ENCODE data around the gene BARD1. TPM values are rescaled to one million over a fixed set of nuclear protein-coding genes. Genes with fewer than 3 reads are reported as not detected.

BARD1 gene
- total and polyA plus RNA-seq, 2 of the 13 experiments (the other 11 are each of a cell fraction or from before 2014, with no cell fraction given): 5.3 to 30.4 TPM

DNA sequence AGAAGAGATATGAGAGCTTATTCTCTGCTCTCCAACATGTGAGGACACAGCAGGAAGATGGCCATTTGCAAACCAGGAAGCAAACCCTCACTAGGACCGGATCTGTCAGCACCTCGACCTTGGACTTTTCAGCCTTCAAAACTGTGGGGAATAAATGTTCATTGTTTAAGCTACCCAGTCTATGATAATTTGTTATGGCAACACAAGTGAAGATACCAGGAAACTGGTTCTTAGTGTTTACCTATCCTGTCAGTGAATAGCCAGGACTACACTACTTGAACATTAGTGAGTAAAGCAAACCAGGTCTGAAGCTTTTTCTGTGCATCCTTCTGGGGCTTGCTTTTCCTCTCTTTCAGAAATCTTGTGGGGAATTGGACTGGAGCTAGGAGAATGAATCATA lies 44.4 kb upstream of the BARD1 start (continued):
- TF ChIP-seq, protein P1, sequence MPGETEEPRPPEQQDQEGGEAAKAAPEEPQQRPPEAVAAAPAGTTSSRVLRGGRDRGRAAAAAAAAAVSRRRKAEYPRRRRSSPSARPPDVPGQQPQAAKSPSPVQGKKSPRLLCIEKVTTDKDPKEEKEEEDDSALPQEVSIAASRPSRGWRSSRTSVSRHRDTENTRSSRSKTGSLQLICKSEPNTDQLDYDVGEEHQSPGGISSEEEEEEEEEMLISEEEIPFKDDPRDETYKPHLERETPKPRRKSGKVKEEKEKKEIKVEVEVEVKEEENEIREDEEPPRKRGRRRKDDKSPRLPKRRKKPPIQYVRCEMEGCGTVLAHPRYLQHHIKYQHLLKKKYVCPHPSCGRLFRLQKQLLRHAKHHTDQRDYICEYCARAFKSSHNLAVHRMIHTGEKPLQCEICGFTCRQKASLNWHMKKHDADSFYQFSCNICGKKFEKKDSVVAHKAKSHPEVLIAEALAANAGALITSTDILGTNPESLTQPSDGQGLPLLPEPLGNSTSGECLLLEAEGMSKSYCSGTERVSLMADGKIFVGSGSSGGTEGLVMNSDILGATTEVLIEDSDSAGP (CRISPR knock-in tag; IDR thresholded peaks at IDR 0.05; ENCODE audit: borderline replicate concordance): no peak
- 0 out of 2 replicates have a peak, but pooled peaks have one; percentile 32 for TF ChIP-seq ZNF230 (CRISPR knock-in tag; IDR thresholded peaks at IDR 0.05)
- TF ChIP-seq ZNF431 (CRISPR knock-in tag; IDR thresholded peaks at IDR 0.05; ENCODE audit: borderline replicate concordance, low read depth): no peak
- no peak for TF ChIP-seq MXD1 (CRISPR knock-in tag; IDR thresholded peaks at IDR 0.05)
- TF ChIP-seq, protein P2, sequence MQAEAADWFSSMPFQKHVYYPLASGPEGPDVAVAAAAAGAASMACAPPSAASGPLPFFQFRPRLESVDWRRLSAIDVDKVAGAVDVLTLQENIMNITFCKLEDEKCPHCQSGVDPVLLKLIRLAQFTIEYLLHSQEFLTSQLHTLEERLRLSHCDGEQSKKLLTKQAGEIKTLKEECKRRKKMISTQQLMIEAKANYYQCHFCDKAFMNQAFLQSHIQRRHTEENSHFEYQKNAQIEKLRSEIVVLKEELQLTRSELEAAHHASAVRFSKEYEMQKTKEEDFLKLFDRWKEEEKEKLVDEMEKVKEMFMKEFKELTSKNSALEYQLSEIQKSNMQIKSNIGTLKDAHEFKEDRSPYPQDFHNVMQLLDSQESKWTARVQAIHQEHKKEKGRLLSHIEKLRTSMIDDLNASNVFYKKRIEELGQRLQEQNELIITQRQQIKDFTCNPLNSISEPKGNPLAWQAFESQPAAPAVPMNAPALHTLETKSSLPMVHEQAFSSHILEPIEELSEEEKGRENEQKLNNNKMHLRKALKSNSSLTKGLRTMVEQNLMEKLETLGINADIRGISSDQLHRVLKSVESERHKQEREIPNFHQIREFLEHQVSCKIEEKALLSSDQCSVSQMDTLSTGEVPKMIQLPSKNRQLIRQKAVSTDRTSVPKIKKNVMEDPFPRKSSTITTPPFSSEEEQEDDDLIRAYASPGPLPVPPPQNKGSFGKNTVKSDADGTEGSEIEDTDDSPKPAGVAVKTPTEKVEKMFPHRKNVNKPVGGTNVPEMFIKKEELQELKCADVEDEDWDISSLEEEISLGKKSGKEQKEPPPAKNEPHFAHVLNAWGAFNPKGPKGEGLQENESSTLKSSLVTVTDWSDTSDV (CRISPR knock-in tag; IDR thresholded peaks at IDR 0.05): no peak
- no peak for TF ChIP-seq ZNF205 (CRISPR knock-in tag; IDR thresholded peaks at IDR 0.05)
- TF ChIP-seq HOMEZ (CRISPR knock-in tag; IDR thresholded peaks at IDR 0.05; ENCODE audit: low read depth): peak; percentile 97
- no peak for TF ChIP-seq ZNF660 (CRISPR knock-in tag; IDR thresholded peaks at IDR 0.05; ENCODE audit: borderline replicate concordance, low read depth)
- TF ChIP-seq ZZZ3 (CRISPR knock-in tag; IDR thresholded peaks at IDR 0.05; ENCODE audit: borderline replicate concordance): no peak
- no peak for TF ChIP-seq MXD4 (CRISPR knock-in tag; IDR thresholded peaks at IDR 0.05)
- TF ChIP-seq MED1 (CRISPR knock-in tag; IDR thresholded peaks at IDR 0.05): peak; percentile 82
- no peak for TF ChIP-seq MBNL3 (CRISPR knock-in tag; conservative IDR thresholded peaks at IDR 0.05)
- TF ChIP-seq EEA1 (CRISPR knock-in tag; IDR thresholded peaks at IDR 0.05; ENCODE audit: borderline replicate concordance): no peak
- TF ChIP-seq, protein P3, sequence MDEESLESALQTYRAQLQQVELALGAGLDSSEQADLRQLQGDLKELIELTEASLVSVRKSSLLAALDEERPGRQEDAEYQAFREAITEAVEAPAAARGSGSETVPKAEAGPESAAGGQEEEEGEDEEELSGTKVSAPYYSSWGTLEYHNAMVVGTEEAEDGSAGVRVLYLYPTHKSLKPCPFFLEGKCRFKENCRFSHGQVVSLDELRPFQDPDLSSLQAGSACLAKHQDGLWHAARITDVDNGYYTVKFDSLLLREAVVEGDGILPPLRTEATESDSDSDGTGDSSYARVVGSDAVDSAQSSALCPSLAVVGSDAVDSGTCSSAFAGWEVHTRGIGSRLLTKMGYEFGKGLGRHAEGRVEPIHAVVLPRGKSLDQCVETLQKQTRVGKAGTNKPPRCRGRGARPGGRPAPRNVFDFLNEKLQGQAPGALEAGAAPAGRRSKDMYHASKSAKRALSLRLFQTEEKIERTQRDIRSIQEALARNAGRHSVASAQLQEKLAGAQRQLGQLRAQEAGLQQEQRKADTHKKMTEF (CRISPR knock-in tag; IDR thresholded peaks at IDR 0.05): peak; percentile 71; the same call in 1 of the 2 replicates
- TF ChIP-seq TMF1 (CRISPR knock-in tag; IDR thresholded peaks at IDR 0.05; ENCODE audit: low read depth): no peak
- TF ChIP-seq ZNF577 (CRISPR knock-in tag; IDR thresholded peaks at IDR 0.05; ENCODE audit: borderline replicate concordance, low read depth): no peak
- no peak for TF ChIP-seq HINFP (CRISPR knock-in tag; IDR thresholded peaks at IDR 0.05; ENCODE audit: low read depth)
- TF ChIP-seq DNMT1 (CRISPR knock-in tag; IDR thresholded peaks at IDR 0.05): no peak
- no peak for TF ChIP-seq ZNF572 (CRISPR knock-in tag; IDR thresholded peaks at IDR 0.05)
- TF ChIP-seq ATM (IDR thresholded peaks at IDR 0.05; ENCODE audit: borderline replicate concordance): no peak
- peak; percentile 57; the same call in 1 of the 2 replicates for TF ChIP-seq ZNF292 (CRISPR knock-in tag; IDR thresholded peaks at IDR 0.05; ENCODE audit: borderline replicate concordance, low read depth)
- peak; percentile 66; the same call in 1 of the 2 replicates for TF ChIP-seq MEF2D (CRISPR knock-in tag; IDR thresholded peaks at IDR 0.05)
